Gastrocnemius medialis (tissue), 4 donors: ENCODE data around the gene MARVELD2.
"Not testable (repeated sequence)": the region's sequence is repeated elsewhere in the genome, so short reads cannot be mapped to it uniquely, and the experiment has no call there.

Source experiments
- POLR2A ChIP-seq, 2 donors: fragments of 450-650 bp; IDR thresholded peaks; one replicate each; pipeline ENCODE4 v1.6.1; 2017; ENCODE audit warnings: antibody characterized with exemption in 2 of 2, mild to moderate bottlenecking in 2 of 2, moderate library complexity in 2 of 2
- TF ChIP-seq, protein P1 (sequence below), 5 experiments: fragments of 450-650 bp in 3 of 5; fragments of 200-600 bp in 2 of 5; sonication (generic) in 2 of 5; IDR thresholded peaks in 4 of 5; conservative IDR thresholded peaks in 1 of 5; 1 replicate in 4 of 5; 2 replicates in 1 of 5; pipeline ENCODE4 v1.5.1; 2016 to 2019; ENCODE audit warnings: antibody characterized with exemption in 5 of 5, mild to moderate bottlenecking in 3 of 5, moderate library complexity in 3 of 5

DNA sequence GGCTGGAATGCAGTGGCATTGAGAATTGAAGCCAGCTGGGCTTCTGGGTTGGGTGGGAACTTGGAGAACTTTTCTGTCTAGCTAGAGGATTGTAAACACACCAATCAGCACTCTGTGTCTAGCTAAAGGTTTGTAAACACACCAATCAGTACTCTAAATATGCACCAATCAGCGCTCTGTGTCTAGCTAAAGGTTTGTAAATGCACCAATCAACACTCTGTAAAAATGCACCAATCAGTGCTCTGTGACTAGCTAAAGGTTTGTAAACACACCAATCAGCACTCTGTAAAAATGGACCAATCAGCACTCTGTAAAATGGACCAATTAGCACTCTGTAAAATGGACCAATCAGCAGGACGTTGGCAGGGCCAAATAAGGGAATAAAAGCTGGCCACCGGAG is 51.5 kb downstream of the MARVELD2 start:
- TF ChIP-seq, protein P1, sequence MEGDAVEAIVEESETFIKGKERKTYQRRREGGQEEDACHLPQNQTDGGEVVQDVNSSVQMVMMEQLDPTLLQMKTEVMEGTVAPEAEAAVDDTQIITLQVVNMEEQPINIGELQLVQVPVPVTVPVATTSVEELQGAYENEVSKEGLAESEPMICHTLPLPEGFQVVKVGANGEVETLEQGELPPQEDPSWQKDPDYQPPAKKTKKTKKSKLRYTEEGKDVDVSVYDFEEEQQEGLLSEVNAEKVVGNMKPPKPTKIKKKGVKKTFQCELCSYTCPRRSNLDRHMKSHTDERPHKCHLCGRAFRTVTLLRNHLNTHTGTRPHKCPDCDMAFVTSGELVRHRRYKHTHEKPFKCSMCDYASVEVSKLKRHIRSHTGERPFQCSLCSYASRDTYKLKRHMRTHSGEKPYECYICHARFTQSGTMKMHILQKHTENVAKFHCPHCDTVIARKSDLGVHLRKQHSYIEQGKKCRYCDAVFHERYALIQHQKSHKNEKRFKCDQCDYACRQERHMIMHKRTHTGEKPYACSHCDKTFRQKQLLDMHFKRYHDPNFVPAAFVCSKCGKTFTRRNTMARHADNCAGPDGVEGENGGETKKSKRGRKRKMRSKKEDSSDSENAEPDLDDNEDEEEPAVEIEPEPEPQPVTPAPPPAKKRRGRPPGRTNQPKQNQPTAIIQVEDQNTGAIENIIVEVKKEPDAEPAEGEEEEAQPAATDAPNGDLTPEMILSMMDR (IDR thresholded peaks at IDR 0.05 in 4 of 5, conservative IDR thresholded peaks at IDR 0.05 in 1 of 5) = not testable (repeated sequence)
- not testable (repeated sequence) for TF ChIP-seq POLR2A (IDR thresholded peaks at IDR 0.05)
